ENCODE results near the gene CHAT.

Gene CHAT

DNA sequence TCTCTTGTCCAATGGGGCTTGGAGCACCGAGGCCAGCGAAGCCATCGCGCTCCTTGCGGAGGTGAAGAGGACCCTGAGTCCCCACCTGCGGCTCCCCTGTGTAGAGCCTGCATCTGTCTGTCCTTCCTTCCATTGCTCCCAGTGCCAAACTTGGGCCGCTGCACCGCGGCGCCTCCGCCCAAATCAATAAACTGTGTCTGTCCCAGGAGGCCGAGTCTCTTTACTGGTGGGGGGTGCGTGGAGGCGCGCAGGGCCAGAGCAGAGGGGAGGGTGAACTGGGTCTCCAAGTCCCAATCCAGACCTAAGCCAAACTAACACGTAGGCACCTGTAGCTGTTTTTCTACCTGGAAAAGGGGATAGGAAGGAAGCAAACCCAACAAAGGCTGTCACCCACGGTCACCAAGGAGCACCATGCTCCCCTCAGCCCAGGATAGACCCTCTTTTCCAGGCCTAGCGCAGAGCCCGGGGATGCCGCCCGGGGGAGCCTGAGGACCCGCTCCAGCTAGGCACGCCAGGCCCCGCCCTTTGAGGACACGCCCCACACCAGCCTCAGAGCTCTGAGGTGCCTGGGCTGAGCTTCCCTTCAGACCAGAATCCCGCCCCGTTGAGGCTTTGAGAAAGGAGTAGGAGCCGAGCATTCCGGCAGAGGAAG is 1.2 kb upstream of the CHAT start:
- DNase-seq, result no peak

DNA sequence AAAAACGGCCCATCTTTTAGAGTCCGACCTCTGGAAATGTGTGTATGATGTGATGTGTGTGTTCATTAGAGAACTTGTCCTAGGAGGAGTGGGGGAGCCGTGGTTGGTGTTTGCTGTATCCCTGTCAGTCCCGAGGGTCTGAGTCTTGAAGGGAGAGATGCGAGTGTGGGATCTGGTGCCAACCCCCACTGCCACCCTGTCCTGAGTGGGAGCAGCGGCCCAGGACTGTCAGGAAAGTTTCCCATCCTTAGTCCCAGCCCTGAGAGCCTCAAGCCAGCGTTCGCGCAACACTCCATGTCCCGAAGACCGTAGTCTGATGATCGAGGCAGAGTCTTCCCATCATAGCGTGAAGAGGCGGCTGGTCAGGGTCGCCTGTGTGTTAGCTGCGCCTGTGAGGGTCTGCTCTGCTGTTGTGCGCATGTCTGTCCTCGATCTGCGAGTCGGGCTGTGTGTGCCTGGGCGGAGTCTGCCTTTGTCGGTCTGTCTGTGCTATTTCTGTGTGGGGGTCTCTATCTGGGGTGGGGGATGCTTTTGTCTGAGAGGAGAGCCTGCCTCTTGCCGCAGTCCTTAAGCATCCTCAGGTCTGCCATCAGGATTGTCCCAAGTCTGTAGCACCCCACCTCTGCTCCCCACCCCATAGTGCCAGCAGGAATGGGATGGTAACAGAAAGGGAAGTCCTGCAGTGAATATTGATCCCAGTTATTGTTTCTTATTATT is 514 bp upstream of the CHAT start:
- no peak for DNase-seq

DNA sequence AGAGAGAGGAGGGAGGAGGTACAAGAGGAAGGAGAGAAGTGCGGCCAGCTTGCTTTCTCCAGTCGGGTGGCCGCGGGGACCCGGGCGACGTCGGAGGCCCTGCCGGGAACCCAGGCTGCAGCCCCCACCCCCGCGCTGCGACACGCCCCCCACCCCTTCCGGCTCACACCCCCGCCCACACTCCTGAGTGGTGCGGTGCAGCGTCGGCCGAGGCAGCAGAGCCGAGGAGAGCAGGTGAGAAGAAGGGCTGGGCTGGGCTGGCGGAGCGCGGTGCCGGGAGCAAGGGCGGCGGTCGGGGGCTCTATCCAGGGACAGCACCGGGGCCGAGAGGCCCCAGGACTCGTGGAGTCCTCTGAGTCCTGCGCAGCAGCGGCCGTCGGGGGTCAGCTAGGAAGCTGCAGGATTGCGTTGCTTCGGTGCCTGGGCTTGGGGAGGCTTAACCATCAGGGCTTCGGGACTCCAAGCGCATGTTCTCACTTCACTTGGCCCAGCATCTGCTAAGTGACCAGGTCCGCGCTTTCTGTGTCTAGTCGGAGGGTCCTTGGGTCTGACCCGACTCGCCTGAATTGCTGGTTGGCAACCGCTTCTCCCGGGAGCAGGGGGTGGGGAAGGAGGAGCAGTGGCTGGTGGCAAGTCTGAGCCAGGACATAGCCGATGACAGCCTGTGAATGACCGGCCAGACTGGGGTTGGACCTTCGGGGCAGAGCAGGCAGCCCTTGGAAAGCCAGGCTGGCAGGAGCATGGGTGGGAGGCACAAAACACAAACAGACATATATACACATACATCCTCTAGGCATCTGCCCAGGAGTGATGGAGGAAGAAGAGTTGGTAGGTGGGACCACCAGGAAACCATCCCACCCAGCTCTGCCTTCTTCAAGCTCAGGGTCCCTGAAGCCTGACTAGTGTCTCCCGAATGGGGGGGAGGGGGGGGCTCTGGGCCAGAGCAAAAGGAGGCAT is 683 bp downstream of the CHAT start:
- DNase-seq, result no peak

DNA sequence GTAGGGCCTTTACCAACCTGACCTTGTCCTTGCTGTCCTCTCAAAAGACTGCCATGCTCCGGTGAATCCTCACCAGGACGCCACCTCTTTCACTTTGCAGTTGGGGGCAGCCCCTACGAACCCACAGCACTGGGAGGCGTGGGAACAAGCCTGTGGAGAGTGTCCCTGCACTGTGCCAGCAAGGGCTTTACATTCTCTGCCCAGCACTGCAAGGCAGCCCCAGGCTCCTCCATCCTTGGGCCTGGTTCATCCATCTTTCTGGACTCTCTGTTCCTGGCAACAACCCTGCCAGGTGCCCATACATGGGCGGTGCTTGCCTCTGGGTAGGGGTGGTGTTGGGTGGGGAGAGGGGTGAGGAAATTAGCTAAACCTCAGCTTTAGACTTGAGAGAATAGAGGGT is 1.4 kb downstream of the CHAT start:
- no peak for DNase-seq

DNA sequence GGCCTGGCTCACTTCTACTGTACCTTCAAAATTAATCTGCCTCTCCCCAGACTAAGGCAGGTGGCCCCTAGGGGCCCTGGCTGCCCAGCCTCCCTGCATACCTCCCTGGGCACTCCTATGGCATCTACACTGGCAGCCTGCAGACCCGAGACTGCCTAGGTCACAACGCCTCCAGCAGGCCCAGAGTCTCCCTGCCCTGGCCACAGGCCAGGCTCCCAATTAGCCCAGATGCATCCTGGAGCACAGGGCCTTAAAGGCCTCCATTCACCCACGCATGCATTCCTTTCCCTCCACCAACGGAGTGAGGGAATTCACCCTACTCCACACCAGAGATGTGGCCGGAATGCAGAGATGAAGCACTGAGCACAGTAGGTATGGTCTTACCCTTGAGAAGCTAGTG is 1.9 kb downstream of the CHAT start:
- DNase-seq, result no peak

DNA sequence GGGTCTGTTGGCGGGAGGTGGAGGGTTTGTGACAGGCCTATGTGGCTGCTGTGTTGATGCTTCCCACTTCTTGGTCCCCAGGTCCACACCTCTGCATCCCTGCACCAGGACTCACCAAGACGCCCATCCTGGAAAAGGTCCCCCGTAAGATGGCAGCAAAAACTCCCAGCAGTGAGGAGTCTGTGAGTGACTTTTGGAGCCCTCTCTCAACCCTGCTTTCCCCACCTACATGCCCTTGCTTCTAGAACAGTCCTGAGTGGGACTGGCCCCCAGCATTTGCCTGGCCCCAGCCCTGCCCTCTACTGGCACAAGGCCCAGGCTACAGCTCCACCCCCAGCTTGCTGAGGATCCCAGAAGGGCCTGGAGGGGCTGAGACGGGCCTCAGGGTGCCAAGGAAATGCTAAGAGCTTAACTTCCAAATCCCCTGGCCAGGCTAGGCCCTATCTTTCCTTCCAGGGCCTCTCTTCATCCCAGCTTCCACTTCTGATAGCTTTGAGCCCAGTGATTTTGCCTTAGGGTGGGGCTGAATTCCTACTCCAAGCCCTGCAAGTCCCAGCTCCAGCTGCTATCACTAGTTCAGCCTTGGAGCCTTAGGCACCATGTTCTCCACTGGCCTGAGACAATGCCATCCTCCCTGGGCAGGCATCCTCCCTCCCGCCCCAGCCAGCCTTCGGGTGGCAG is 2.7 kb downstream of the CHAT start:
- DNase-seq, result no peak

DNA sequence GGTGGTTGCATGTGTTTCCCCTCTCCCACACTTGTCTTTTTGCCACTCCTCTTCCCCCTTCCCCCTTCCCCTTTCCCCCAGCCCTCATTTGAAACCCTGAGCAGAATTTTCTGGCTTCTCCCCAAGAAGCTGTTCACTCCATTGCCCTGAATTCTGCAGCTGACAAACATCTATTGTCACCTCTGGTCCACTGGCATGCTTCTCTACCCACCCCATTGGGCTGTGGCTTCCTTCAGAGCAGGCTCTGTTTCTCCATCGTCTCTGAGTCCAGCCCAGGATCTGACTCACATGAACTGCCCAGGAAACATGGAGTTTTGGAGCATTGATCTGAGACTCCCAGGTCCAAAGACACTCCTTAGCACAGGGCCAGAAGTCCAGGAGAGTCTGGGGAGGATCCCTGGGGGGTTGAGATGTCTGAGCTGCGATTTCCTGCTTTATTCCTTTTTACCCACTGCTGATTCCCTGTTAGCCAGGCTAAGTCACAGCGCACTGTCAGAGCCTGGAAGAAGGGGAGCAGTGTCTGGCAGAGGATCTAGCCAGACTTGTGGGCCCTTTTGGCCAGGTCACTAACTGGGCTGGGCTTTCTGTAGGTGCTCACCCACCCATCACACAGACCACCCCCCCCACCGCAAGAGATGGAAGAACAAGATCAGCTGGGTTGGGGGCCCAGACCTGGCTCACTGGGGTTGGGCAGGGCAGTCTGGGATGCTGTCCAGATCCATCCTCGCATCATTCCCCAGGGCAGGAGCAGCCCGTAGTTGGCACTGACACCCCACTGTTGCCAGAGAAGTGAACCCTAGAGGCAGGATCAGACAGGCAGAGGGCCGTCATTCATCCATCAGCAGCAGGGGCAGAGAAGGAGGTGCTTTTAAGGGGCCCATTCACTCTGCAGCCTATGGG is 3.5 kb downstream of the CHAT start:
- no peak for DNase-seq

DNA sequence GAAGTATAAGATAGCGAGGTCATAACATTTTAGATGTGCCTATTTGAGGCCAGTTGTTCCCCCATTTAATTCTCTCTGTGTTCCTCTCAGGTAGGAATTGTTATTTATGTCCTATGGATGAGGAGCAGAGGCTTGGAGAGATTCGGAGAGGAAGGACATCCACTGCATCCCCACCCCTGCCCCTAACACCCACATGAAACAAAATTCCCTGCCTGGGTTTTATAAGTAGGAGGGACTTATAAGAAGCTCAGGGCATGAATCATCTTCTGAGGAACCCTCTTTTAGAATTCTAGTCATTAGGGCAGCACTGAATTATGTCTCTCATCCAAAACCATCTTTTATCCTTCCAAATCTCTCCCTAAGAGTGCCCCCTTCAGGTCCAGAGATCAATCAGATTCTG is 5.0 kb downstream of the CHAT start:
- no peak for DNase-seq

DNA sequence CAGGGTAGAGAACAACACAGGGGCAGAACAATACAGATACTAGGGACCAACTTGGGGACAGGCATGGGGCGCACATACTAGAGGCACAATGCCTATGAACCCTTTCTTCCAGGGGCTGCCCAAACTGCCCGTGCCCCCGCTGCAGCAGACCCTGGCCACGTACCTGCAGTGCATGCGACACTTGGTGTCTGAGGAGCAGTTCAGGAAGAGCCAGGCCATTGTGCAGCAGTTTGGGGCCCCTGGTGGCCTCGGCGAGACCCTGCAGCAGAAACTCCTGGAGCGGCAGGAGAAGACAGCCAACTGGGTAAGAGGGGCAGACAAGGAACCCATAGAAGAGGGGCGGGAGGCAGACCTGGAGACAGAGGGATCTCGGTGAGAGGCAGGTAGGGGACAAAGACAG is 5.8 kb downstream of the CHAT start:
- no peak for DNase-seq

DNA sequence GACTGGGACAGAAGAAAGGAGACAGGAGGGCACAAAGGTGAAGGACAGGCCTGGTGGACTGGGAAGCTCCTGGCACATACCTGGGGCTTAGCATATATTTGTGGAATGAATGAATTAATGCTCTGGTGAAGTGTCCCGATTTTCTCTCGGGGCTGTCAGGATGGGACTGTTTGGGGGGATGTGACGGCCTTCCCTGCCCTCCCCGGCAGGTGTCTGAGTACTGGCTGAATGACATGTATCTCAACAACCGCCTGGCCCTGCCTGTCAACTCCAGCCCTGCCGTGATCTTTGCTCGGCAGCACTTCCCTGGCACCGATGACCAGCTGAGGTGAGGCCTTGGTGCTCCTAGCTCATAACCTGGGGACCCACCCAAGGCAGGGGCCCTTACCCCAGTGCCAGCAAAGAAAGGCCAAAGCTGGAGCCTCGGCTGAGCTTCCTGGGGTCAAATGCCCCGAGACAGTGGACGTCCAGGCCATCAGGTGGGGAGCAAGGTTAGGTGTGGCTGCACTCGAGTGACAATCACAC is 6.5 kb downstream of the CHAT start:
- no peak for DNase-seq

DNA sequence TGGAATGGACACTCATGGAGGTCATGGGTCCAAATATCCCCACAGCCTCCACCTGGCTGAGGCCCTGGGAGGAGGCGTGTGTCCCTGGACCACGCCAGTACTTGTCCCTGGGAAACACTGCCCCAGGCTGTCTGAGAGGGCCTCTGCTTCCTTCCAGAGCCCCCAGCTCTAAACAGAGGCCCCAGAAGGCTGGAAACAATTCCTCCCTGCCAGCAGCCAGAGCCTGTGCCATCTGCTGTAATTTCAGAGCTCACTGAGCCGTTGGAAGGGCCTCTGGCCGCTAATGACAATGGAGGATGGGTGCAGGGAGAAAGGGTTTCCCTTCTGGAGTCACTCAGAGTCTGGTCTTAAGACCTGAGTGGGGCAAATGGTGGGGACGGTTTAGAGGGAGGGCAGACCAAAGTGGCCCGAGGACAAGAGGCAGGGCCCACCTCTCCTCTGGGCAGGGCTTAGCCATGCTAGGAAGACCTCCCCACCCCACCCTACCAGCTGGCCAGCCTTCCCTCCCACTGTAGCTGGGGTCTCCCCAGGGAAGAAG is 7.1 kb downstream of the CHAT start:
- no peak for DNase-seq

DNA sequence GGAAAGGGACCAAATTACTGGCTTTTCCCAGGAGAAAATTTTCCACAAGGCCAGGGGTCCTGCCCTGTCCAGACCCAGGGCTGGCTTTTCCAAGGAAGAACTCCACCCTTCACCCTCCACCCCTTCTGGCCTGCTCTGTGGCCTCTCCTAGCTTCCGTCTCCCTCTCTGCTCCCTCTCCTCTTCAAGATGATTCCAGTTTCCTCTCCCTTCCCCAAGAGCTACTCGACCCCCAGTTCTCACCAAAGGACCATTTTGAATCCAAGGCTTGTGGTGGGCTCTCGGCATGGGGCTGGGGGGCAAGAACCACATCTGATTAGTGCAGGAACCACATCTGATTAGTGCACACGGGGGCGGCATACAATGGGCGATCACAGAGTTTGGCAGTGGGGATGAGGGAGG is 7.7 kb downstream of the CHAT start:
- no peak for DNase-seq

DNA sequence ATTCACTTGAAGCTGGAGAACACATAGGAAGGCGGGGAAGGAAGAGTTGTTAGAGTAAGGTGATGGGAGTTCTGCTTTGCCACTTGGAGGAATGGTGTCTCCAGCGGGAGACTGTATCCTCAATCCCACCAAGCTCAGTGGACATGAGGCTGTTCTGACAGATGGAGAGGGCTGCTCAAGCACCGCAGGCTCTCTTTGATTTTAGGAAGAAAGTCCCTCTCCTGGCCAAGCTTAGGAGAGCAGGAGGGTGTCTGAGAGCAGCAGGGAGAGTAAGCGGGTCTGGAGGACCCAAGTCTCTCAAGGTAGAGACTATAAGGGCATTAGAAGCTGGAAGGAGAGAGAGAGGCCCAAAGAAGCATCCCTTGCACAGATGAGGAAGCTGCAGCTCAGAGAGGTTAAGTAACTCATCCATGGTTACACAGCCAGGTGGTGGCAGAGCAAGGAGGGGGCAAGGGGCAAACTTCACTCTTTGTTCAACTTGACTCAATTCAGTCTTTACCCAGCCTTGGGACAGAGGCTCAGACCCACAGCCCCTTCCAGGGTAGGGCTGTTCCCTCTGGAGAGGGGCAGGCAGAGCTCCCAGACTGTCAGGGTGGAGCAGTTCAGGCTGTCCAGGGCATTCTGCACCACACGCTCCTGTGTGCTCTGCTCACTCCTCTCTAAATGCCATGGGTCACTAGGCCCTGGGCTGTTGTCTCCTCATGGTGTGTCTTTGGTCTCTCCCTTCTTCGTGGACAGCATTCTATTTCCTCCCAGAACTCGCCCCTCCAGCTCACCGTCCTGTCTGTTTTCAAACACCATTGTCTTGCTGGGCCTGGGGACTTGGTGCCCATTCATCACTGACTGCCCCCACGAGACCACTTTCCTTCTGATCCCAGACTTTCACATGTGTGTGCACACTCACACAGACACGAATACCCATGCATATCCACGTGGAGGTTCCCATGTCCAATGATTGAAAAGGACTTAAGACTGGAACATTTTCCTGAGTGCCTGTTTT is 8.9 kb downstream of the CHAT start:
- DNase-seq, result no peak

DNA sequence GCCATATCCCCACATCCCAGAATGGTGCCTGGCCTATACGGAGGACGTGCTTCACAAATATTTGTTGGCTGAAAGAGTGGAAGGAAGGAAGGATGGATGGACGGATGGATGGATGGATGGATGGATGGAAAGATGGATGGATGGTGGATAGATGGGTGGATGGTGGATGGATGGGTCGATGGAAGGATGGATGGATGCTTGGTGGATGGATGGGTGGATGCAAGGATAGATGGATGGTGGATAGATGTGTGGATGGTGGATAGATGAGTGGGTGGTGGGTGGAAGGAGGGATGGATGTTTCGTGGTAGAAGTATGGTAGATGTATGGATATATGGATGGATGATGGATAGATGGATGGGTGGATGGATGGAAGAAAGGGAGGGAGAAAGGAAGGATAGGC is 10.8 kb downstream of the CHAT start:
- DNase-seq, result no peak

DNA sequence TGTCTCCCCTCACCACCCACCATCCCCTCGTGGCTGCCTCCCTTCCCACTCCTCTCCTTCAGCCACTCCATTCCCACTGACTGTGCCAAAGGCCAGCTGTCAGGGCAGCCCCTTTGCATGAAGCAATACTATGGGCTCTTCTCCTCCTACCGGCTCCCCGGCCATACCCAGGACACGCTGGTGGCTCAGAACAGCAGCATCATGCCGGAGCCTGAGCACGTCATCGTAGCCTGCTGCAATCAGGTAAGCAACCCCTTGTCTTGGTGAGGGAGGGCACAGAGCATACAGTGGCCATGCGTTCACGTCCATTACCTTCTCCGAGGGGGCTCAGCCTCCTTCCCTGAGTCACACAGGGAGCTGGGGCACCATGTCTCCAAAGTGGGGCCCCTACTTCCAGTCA is 11.6 kb downstream of the CHAT start:
- DNase-seq, result no peak

DNA sequence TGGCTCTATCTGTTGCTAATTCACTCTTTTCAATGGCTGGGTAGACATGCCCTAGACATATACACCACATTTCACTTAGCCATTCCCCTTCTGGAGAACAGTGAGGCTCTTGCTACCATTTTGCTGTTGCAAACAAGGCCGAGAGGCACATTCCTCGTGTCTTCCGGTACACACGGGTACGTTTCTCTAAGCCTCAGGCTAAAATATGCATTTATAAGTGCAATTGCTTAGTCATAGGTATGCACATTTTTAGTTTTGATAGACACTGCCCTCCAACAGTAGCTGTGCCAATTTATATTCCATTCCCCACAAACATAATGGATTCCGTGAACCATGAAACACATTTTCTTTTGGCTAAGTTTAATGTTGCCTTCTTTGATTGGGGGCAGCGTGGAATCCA is 13.2 kb downstream of the CHAT start:
- no peak for DNase-seq

DNA sequence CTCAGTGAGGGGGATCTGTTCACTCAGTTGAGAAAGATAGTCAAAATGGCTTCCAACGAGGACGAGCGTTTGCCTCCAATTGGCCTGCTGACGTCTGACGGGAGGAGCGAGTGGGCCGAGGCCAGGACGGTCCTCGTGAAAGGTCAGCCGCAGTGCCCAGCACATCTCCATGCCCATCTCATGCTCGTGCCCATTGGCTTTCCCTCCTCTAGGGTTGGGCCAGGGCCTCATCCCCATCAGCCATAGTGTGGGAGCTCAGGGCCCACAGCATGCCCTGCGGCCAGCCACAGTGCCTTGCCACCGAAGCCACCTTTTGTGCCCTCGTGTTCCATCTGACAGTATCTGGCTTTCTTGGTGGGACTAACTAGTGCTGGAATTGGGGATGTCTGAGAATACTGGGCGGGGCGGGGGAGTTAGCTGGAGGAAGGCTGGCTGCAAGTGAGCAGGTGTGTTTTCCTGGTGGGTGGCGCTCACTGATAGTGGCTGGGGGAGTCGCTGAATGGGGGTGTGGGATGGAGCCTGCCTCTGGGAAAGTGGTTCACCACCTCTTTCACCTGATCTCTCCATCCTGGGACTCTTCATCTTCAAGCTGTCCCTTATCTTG is 13.9 kb downstream of the CHAT start:
- no peak for DNase-seq

DNA sequence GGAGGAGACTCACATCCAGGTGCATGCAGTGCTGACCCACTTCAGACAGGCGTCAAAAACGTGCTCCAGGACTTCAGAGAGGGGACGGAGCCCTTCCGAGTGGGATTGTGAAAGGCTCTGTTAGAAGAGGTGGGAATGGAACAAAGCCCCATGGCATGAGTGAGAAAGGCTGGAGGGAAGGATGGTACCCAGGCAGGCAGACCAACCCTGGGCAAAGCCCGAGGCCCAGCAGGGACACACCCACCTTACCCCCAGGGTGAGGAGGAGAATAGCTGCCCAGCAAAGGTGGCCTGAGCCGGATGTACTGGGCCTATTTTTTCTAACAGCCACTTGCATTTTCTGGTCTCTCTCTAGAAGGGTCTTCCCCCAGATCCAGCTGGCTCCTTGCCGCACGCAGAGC is 14.8 kb downstream of the CHAT start:
- no peak for DNase-seq

DNA sequence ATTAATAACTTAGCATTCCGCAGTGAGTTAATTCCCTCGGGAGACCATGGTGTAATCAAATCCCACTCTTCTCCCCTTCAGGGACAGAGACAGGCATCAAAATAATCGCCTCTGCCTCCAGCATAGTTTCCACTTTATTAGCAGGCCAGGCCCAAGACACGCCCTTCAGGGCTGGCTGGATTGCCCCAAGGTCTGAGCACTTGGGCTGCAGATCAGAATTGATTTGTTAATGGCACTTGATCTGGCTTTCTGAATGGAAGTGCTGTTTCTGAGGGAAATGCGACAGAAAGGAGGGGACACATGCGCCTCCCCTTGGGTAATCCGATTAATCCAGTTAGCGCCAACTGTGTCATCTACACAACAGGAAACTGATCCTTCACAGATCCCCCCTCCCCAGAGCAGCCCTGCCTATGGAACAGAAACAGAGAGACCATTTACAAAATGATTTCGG is 15.6 kb downstream of the CHAT start:
- no peak for DNase-seq

DNA sequence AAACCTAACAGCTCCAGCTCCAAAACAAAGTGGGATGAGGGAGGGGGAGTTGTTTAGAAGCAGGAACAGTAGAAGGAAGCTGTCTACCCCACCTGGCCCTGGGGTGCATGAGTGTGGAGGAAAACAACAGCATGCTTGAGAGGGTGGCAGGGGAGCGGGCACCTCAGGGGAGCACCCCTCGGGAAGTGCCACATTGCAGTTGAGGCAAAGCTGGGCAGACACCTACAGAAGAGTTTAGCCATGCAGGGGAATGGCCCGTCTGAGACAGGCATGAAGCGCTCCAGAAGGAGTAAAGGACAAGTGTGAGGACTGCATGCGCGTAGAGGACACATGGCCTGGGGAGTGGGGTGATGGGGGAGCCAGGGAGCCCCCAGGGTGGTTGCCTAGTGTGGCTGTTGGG is 18.1 kb downstream of the CHAT start:
- DNase-seq, result no peak

Data from DMS79 (cell line).